ENCODE data around the gene DDX50. TPM values are rescaled to one million over a fixed set of nuclear protein-coding genes. Genes with fewer than 3 reads are reported as not detected.

The DDX50 gene
- total and polyA plus RNA-seq, 2 donors (not counting 3 experiments of a cell fraction or from before 2014, with no cell fraction given): 14.8 to 28.2 TPM

GRCh38 chr10:68900427-68901104 is 549 bp upstream of the DDX50 start:
- Histone ChIP-seq H2AFZ (ENCODE audit: low read depth, low read length) (peak overlapping the region; percentile 84), H3K27ac (ENCODE audit: insufficient read depth, low read depth, low read length) (peak overlapping the region; percentile 94), H4K20me1 (replicated peaks; ENCODE audit: control insufficient read depth, extremely low read depth, insufficient read depth, low read length) (no peaks in the 10 kb centered on the region), H3K9me3 (replicated peaks; ENCODE audit: control insufficient read depth, insufficient read depth, low read length) (no peaks in the 10 kb centered on the region), H3K27me3 (ENCODE audit: control insufficient read depth in 2 of 2, insufficient read depth in 2 of 2, low read length in 2 of 2) (no peaks in the 10 kb centered on the region), H3K79me2 (ENCODE audit: control insufficient read depth, insufficient read depth, low read length) (peaks cover 35% of the 10 kb centered on the region), H3K4me1 (ENCODE audit: control insufficient read depth, extremely low read depth, insufficient read depth, low read length) (peaks cover 14% of the 10 kb centered on the region), H3K4me2 (ENCODE audit: insufficient read depth, low read length) (peak overlapping the region; percentile 62), H3K36me3 (ENCODE audit: control insufficient read depth in 2 of 2, extremely low read depth in 1 of 2, insufficient read depth in 2 of 2, low read length in 2 of 2) (no peaks in the 10 kb centered on the region), H3K9ac (replicated peaks; ENCODE audit: extremely low read depth, insufficient read depth, low read length) (peak overlapping the region; percentile 81), H3K9me1 (replicated peaks; ENCODE audit: control insufficient read depth, extremely low read depth, insufficient read depth, low read length) (no peaks in the 10 kb centered on the region), H3K4me3 (replicated peaks in 1 of 3; ENCODE audit: insufficient read depth in 1 of 3, low read depth in 1 of 3, low read length in 3 of 3) (peak overlapping the region; percentile 12 to 92 (median 62))
- DNase-seq (ENCODE audit: low read depth, low spot score) (no peak), FAIRE-seq (no peak)
- intact Hi-C loops (cut with micrococcal nuclease): loop anchor here (1.0 to 2.0 kb wide), 4 partner anchors 56 to 493 kb away; partner anchors contain the start of genes CCAR1, DDX21 and RUFY2
- TSS peak; percentile 92 for BruUV-seq (replicated peaks)
- no peak for TF ChIP-seq JUN (IDR thresholded peaks at IDR 0.05; ENCODE audit: borderline replicate concordance, insufficient read depth, insufficient read length, low read depth)
- no peak for TF ChIP-seq GATA2 (IDR thresholded peaks at IDR 0.05; ENCODE audit: insufficient read depth, insufficient read length, low read depth, low read length)
- TF ChIP-seq POLR2AphosphoS5 (IDR thresholded peaks at IDR 0.05; ENCODE audit: insufficient read depth, low read depth, low read length): peak; percentile 79
- peak; percentile 79 for TF ChIP-seq POLR2A (IDR thresholded peaks at IDR 0.05; ENCODE audit: low read depth, low read length)
- no peak for TF ChIP-seq EZH2 (IDR thresholded peaks at IDR 0.05; ENCODE audit: borderline replicate concordance, low read depth, low read length, severe bottlenecking)
- TF ChIP-seq FOS (IDR thresholded peaks at IDR 0.05; ENCODE audit: borderline replicate concordance, insufficient read depth, low read length): no peak
- TF ChIP-seq CTCF (IDR thresholded peaks at IDR 0.05; ENCODE audit: extremely low read depth in 1 of 2, insufficient read depth in 1 of 2, low read depth in 1 of 2, low read length in 2 of 2): no peak
- TF ChIP-seq MAX (IDR thresholded peaks at IDR 0.05; ENCODE audit: insufficient read depth, insufficient read length): no peak
- POLR2A ChIA-PET: interaction anchor here (1.4 kb wide), 1 partner anchor 112 kb away, joined by 3 read pairs; no protein-coding TSS in a partner anchor
- CTCF ChIA-PET: interaction anchor here (1.0 to 1.5 kb wide), 4 partner anchors 55 to 817 kb away, joined by 3 to 5 read pairs (median 3); partner anchors contain the start of genes DDX21 and RUFY2
- dilution Hi-C loops (cut with MboI; ENCODE audit: extremely low pct_ligation_motif_present, low sequenced_read_pairs): no loop called here
